Hematopoietic multipotent progenitor cell (in vitro differentiated cells): ENCODE measurements around the gene NDUFS7. TPM values are rescaled to one million over a fixed set of nuclear protein-coding genes. Genes with fewer than 3 reads are reported as not detected.

Source experiments
- total RNA-seq: library from RNA; depleted of rRNA; stranded (reverse); fragments of >200 nt; gene quantifications from one replicate; pipeline ENCODE4 v1.2.3, GENCODE V29; 2012

The NDUFS7 gene
- total RNA-seq, 1 donor = 121 TPM

Other genes starting within 250 kb of the NDUFS7 start
- gene SBNO2, start 209.6 kb upstream of the NDUFS7 start, total RNA-seq = 60.3 TPM
- gene STK11, start 178.1 kb upstream of the NDUFS7 start, total RNA-seq = 104 TPM
- 0.27 TPM for gene CBARP, start 145.9 kb upstream of the NDUFS7 start, total RNA-seq
- gene ATP5F1D, start 142.2 kb upstream of the NDUFS7 start, total RNA-seq = 52.2 TPM
- gene MIDN, start 135.3 kb upstream of the NDUFS7 start, total RNA-seq = 64.9 TPM
- 220 TPM for gene CIRBP, start 114.6 kb upstream of the NDUFS7 start, total RNA-seq
- gene FAM174C, start 108.4 kb upstream of the NDUFS7 start, total RNA-seq = 30.7 TPM
- gene EFNA2, start 98.0 kb upstream of the NDUFS7 start, total RNA-seq = not detected
- gene GAMT, start 17.6 kb downstream of the NDUFS7 start, total RNA-seq = 32.0 TPM
- 46.9 TPM for gene DAZAP1, start 23.7 kb downstream of the NDUFS7 start, total RNA-seq
- gene RPS15, start 54.5 kb downstream of the NDUFS7 start, total RNA-seq = 2,062 TPM
- 0.27 TPM for gene APC2, start 66.2 kb downstream of the NDUFS7 start, total RNA-seq
- gene C19orf25, start 95.3 kb downstream of the NDUFS7 start, total RNA-seq = 37.7 TPM
- 11.6 TPM for gene PCSK4, start 106.4 kb downstream of the NDUFS7 start, total RNA-seq
- 3.2 TPM for gene REEP6, start 107.3 kb downstream of the NDUFS7 start, total RNA-seq
- not detected for gene ADAMTSL5, start 129.1 kb downstream of the NDUFS7 start, total RNA-seq
- gene PLK5, start 140.2 kb downstream of the NDUFS7 start, total RNA-seq = not detected
- gene MEX3D, start 184.4 kb downstream of the NDUFS7 start, total RNA-seq = 4.8 TPM
- 80.2 TPM for gene MBD3, start 209.0 kb downstream of the NDUFS7 start, total RNA-seq
- 36.9 TPM for gene UQCR11, start 221.6 kb downstream of the NDUFS7 start, total RNA-seq